Right lobe of liver (tissue), 4 donors: ENCODE results near the gene AAGAB.

Source experiments
- CTCF ChIP-seq, 4 donors: fragments of 200-600 bp in 3 of 4; fragments of 450-650 bp in 1 of 4; IDR thresholded peaks; one replicate each; pipeline versions ENCODE4 v1.5.1 to v1.8.0; 2016 to 2022; ENCODE audit warnings: antibody characterized with exemption in 4 of 4, mild to moderate bottlenecking in 2 of 4
- POLR2A ChIP-seq: fragments of 450-650 bp; IDR thresholded peaks from one replicate; pipeline ENCODE4 v1.6.1; 2017; ENCODE audit warnings: antibody characterized with exemption, mild to moderate bottlenecking
- donor health status: DM: no; HTN: no; CAD: no.
- donor health status: DM: no; HTN: no; CAD: no.
- donor health status: DM: no; HTN: yes; CAD: no.

- no peak for TF ChIP-seq CTCF (IDR thresholded peaks at IDR 0.05)
- TF ChIP-seq POLR2A: no peak
Observed at GRCh38 chr15:67186226-67186649, 68.2 kb downstream of the AAGAB start.
